ENCODE measurements around the gene MPST.

The MPST gene

DNA sequence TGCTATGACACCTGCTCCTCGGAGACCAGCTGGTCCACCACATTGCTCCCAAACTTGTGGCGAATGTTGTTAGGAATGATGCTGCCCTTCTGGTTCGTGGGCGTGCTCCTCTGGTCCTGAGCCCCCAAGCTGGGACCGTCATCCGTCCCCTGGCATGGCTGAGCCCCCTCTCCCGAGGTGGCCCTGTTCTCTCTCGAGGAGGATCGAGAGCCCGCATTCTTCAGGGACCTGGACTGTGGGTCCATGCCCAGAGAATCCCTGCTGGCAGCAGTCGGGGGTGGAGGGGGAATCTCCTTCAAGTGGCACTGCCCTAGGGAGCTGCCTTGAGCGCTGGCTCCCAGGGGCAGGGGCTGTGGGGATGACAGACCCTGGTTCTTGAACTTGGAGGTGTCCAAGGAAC lies 17.7 kb upstream of the MPST start:
- no peak for DNase-seq

DNA sequence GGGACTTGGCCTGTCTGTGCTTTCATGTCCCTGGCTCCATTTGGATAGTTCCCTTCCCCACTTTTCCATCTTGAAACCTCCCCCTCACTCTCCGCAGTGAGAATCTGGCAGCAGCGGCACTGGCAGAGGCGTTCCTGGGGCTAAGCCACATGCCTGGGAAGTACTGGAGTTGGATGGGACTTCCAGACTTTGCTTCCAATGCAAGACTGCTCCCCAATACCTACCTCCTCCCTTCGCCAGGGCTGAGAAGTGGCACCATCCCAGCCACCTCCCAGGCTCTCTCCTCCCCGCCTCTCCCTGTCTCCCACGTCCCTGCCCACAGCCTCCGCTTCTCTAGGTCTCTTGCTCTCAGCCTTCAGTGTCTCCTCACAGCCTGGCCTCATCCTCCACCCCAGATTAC lies 16.9 kb upstream of the MPST start:
- no peak for DNase-seq

DNA sequence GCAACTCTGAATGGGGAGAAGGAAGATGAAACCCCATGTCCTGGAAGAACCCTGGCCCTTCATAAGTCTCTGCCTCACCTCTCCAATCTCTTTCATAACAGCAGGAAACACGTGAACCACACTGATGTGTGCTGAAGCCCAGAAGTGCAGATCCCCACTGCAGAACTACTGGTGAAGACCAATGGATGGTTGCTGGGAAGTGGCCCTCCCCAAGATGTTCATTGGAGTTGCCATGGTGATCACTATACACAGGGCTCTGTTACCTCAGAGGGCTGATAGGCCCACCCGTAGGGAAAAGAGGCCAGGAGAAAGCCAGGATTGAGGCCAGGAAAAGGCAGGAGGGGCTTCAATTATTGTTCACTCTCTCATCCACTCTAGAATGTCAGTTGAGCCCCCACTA lies 11.9 kb upstream of the MPST start:
- no peak for DNase-seq

DNA sequence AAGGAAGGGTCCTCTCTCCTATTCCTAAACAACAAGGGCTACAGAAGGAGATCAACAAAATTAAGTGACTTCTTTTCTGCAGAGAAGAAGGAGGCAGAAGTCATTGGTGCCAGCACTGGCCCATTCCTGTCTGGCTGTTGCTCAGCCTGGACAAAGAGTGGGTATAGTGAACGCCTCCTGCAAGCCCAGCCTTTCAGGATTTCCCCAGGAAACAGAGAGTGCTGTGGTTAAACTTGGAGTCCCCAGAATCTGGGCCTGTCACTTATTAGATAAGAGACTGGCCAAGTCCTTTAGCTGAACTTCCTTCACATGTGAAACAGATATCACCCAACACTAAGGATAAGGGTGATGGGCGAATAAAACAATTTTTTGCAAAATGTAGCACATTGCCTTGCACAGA lies 11.2 kb upstream of the MPST start:
- DNase-seq, result no peak

DNA sequence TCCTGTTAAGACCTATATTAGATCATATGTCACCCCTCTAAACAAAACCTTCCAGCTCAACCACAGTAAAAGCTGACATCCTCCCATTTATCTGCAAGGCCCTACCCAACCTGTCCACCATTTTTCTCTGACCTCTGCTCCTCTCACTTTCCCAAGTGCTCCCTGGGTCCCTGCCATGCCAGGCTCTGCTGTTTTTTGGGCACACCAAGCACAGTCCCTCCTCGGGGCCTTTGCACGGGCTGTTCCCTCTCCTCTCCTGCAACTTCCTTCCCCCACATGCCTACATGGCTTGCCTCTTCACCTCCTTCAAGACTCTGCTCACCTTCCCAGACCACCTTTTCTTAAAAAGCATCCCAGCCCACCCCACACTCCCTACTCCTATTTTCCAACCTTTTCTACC lies 10.1 kb upstream of the MPST start:
- no peak for DNase-seq

DNA sequence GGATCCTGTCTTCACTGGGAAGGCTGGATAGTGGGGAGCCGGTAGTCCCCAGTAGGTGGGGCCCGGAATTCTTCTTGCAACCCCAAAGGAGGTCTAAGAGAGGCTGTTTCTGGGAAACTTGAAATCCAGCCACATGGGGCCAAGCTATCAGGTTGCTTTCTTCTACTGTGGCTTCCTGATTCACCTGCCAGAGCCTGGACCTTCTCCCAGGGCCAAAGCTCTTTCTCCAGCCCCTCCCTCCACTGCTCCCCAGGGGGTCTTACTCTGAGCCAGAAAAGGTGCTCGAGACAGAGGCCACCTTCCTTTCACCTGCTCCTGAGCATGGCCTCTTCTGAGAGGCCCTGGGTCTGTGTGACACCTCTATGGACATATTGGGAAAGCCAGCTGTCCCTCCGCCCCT lies 9.4 kb upstream of the MPST start:
- DNase-seq, result no peak

DNA sequence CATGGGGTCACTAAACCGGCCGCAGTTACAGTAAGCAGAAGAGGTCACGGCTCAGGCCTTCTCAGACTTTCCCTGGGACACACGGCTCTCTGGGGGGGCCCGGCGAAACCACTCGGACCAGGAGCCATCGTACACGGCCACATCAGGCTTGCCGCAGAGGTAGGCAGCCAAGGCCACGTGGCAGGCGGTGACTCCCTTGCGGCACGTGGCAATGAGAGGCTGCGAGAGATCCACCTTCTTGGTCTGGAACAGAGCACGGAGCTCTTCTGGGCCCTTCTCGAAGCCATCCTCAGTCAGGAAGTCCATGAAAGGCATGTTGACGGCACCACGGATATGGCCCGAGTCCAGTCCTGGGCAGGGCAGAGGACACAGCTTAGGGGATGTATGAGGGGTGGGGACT lies 8.6 kb upstream of the MPST start:
- DNase-seq, result no peak

DNA sequence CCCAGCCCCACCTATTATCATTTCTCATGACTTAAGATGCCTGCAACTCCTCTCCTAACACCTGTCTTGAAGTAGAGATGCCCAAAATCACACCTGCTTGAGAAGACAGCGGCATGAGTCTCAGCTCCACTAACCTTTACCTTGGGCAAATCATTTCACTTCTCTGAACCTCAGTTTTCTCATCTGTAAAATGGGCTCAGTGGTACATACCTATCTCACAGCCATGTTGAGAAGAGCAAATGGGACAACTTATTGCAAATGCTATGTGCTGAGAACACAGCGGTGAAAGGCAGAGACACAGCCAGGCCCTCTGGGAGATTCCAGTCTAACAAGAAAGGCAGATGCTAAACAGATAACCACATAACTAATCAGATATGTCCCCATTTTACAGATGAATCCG lies 8.1 kb upstream of the MPST start:
- DNase-seq, result no peak

DNA sequence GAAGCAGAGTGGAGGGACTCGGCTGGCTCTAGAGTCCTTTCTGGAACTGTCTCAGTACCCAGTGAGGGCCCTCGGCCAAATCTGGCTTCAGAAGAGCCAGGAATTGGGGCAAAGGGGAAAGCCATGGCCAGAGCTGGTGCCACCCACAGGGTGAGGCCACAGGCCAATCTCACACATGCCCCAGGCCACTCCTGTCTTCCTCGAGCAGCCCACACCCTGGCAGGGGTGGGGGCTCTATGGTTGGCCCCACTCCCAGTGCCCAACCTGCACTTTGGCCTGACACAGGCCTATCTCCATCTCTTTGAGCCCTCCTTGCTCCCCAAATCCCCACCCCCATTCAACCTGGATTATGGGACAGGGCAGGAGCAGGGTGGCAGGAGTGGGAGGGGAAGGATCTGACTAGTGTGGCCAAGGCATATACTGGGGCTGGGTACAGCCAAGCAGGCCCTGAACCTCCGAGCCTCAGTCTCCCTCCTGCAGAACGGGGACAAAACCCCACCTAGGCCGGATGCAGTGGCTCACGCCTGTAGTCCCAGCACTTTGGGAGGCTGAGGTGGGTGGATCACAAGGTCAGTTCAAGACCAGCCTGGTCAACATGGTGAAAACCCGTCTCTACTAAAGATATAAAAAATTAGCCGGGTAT lies 7.2 kb upstream of the MPST start:
- DNase-seq, result no peak

DNA sequence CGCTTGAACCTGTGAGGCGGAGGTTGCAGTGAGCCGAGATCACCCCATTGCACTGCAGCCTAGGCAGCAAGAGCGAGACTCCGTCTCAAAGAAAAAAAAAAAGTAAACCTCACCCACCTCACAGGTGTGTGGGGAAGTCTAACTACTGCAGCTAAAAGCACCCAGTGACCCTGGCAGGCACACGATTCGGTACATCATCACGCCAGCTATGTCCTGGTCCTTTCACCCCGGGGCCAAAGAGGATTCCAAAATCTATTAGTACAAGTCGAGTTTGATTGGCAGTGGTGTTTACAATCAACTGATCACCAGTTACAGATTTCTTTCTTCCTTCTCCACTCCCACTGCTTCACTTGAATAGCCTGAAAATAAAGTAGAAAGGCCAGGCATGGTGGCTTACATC lies 6.6 kb upstream of the MPST start:
- DNase-seq, result no peak

DNA sequence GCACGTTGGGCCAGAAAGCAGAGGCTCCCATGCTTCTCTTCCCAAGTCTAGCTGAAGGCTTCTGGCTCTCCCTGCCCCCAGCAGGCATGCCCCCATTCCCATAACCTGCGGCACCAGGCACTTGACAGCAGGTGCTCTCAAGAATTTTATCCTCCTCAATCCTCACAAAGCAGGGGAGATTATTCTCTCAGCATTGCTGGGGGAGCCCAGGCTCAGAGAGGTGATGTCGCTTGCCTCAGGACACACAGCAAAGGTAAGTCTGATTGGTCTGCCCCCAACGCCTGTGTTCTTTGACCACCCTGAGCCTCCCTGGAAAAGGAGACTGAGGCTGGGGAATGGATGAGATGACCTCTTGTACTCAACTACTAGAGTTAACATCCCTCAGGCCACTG lies 5.1 kb upstream of the MPST start:
- no peak for DNase-seq

DNA sequence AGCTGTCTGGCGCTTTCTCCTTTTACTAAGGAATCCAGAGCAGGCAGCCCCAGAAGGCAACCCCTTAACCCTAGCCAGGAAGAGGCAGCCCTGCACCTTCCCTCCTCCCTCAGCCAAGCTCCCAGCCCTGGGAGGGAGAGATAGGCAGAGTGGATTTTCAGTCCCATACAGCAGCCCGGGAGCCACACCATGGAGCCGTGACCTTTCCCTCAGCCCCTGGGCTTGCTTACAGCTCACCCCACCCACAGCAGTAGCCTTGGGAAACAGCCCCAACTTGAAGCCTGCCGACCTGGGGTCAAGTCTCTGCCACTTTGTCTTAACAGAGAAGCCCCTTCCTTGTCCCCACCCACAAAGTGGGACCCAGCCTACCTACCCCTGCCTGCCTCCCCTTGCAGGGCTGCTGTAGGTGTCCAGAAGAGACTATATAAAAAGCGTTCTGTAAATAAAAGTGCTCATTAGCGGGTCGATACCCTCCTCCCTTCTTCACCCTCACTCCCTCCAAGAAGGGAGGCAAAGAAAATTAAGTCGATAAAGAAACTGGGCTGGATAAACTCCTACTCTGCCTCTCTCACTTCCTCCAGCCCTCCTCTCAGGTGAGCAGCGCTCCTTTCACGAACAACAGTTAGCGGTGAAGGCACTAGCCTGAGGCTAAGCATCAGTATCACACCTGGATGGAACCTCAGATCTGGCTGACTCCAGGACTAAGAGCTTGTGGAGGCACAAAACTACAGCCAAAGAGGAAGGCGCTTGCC lies 4.5 kb upstream of the MPST start:
- no peak for DNase-seq

DNA sequence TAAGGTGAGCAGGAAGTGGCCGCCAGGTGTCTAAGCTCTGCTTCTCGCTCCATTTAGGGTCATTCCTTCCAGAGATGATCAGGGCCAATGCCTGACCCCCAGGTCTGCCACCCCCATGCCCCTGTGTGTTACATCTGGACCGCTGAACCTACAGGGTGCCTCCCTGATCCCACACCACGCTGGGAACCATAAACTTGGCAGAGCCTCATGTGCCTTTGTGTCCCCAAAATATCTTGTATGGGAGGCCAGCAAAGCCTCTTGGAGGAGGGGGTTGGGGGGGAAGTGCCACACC lies 4.0 kb upstream of the MPST start:
- DNase-seq, result no peak

DNA sequence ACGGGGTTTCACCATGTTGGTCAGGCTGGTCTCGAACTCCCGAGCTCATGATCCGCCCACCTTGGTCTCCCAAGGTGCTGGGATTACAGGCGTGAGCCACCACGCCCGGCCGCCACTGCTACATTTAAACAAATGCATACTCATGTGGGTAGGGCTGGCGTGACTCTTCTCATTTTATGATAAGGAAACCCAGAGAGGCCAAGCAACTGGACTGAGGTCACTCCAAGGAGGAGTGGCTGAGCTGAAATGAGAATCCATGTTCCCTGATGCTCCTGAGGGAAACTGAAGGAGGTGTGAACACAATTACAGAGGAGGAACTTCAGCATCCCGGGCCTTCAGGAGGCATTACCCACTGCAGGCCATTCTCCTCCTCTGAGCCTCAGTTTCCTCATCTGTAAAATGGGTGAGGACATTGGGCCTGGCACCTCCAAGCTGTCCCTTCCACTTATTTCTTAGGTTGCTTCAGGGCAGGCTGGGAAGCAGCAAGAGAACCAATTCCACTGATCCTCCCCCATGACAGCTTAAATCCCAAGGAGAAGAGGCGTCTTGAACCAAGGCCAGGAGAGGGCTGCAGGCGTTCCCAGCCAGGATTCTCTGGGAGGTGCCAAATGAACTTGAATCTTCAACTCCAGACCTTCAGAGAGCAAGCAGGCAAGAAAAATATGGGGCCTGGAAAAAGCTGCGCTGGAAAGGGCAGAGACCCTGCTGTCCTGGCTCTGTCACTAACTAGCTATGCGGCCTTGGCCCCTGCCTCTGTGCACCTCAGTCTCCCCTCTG lies 3.2 kb upstream of the MPST start:
- DNase-seq, result no peak

DNA sequence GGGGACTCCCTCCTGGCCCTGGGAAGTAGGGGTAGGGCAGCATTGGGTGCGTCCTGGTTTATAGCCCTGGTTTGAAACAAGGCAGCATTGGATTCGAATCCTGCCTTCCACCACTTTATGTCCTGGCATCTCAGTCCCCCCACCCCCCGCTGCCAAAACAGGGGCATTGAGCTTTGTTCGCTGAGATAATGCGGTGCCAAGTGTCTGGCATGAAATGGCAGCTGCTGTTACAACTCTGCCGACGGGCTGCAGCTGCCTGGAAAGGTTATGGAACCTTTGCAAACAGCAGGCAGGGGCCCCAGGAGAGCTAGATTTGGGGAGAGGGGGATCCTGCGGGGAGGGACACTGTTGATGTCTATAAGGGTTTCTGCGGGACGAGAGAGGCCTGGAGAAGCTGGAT lies 2.2 kb upstream of the MPST start:
- DNase-seq, result no peak

DNA sequence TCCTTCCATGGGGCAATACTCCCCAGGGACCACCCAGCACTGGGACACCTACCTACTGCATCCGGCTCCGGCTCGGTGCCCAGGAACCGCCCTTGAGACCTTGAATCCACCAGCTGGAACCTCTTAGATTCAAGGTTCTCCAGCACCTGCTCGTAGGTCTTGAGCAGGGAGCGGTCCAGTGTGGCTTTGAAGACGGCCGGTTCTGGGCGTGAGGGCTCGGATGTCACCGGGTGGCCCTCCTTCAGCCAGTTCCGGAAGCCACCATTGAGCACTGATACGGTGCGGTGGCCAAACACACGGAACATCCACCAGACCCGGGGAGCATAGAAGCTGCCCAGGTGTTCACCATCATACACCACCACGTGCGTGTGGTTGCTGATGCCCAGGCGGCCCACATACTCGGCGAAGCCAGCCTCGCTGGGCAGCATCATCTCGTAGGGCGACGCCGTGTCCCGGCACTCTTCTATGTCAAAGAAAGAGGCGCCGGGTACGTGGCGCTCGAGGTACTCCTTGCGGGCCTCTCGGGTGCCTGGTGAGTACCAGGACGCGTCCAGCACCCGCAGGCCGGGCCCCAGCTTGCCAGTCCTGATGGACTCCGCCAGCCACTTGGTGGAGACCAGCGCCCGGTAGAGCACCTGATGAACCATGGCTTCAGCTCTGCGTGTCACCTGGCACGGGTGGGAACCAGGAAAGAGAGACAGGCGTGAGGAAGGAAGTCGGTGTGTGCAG lies 1.3 kb upstream of the MPST start:
- no peak for DNase-seq

DNA sequence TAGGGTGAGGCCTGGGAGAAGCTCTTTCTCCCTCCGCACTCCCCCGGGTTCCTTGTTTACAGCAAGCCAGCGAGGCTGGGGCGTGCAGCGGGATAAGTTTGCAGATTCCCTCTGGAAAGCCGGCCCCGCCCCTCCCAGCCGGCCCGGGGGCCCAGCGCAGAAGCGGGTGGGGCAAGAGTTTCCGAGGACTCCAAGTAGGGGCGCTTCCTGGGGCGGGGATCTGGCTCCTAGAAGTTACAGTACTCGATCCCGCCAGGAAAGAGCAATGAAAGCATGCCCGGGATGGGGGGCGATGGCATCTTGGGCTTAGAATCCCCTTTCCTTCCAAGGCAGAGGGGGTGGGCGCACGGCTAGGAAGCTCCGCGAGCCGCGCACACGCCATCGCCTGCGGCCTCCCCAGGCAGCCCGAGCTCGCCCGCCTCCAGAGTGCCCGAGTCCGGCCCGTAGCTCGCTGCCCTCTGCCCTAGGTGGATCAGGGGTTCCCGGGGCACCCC lies 680 bp upstream of the MPST start:
- DNase-seq, result peak; percentile 58

DNA sequence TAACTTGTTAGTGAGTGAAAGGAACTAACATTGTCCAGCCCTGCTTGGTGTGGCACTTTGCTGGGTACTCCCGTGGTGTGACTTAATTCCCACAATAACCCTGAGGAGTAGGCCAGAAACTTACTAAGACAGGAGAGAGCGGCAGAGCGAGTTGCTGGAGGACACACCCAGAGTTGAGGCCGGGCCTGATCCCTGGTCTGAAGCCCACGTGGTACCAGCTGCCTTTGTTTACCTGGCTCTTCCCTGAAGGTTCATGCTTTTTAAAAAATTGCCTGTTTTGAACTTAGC lies 594 bp downstream of the MPST start:
- DNase-seq, result peak; percentile 35

DNA sequence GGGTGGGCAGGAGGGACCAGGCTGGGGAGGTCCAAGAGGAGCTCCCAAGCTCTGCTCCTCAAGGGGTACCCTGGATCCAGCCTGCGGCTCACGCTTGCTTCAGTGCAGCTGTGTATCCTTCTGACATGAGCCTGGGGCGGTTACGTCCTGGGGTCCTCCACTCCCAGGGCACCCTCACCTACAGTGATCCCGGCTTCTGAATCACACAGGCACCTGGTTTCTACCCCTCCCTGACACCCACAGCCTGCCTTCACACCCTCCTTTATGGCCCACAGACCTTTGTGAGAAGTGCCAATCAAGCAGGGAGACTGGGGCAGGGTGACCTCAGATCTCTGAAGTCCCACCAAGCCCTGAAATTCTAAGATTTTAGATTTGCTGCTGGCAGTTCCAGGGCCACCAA lies 1.5 kb downstream of the MPST start:
- DNase-seq, result no peak

DNA sequence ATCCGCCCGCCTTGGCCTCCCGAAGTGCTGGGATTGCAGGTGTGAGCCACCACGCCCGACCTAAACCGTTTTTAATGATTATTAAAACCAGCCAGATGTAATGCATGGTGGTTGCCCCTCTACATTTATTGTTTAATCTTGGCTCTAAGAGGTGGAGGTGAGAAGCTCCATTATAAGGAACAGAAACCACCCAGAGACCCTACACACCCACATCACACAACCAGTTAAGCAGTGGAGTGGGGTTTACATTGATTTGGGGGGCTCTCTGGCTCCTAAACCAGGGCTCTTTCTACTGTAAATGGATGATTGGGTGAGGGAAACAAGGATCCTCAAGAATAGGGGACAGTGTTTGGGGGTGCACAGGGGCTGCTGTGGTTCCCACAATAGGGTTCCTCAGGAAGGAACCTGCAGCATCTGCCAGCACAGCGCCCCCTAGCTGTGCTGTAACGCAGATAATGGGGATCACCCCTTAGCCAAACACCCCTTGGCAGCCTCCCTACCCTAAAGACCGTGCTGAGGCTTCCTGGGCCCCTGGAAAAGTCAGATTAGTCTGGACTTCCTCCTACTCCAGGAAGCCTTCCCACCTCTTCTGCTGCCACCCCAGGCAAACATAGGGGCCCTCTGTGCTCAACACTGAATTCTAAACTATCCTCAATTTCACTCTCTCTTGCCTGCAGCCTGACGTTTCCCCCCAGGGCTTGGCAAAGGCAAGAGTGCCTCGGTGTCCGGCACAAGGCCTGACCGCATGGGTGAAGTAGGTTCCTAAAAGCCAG lies 2.4 kb downstream of the MPST start:
- DNase-seq, result peak; percentile 20

DNA sequence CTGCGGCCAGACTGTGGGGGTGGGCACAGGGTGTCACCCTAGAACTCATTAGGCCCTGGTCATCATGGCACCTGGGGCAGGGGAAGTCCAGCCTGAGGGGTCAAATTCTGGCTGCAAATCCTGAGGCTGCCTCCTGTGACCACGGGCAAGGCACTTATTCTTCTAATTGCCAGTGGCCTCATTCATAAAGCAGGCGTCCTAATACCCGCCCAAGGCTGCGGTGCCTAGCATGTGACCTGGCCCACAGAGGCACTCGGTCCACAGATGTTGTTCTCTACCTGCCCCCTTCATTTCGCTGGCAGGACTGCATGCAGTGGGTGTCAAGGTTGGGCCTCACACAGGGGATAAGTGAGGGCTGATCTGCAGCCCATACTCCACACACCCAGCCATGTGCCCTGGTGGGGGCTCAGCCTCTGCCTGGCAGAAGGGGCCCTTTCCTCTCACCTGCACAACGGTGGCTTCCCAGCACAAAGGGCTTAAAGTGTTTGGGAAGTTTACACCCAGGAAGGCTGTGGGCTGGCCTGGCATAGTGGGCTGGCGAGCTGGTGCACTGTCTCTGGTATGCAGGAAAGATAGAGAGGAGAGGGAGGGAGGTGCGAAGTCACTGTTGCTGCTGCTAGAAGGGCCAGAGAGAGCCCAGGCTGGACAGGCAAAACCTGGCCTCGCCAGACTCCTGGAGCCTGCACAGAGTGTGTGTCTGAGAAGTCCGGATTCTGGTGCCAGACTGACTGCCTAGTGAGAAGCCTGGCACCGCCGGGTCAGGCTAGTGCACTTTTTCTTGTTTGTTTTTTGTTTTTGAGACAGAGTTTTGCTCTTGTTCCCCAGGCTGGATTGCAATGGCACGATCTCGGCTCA lies 3.2 kb downstream of the MPST start:
- DNase-seq, result no peak

DNA sequence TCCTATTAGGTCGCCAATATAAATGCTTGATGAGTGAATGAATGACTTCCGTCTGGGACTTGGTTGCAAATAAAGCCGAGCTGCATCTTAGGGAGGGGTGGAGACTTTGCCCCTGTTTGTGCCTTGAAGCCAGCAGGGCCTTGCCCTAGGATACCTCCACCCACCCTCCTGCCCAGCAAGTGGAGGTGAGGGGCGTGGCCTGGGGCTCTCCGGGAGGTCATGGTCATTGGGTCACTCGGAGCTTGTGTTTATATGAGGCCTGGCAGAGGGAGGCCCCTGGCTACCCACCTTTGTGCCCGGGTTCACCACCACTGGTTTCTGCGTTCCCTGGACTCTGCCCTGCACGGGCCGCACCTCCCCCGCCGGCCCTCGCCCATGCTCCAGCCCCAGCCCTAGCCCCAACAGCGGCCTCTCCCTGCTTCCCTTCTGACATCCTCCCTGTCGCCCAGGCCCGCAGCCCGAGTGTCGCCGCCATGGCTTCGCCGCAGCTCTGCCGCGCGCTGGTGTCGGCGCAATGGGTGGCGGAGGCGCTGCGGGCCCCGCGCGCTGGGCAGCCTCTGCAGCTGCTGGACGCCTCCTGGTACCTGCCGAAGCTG lies 4.3 kb downstream of the MPST start:
- no peak for DNase-seq
